Measurements from ENCODE around the gene NFYC.

Gene NFYC
- total RNA-seq = 46.7 reads per million, percentile 67 among the genes with 10 or more reads in this experiment

GRCh38 chr1:40691538-40692428 is at the start of gene NFYC:
TSS of gene NFYC (plus strand) at chr1:40691704. CDS start at chr1:40738844, 47,140 bp downstream.
- DNase-seq = peak; percentile 93

GRCh38 chr1:40645118-40645680 is 46.3 kb upstream of the NFYC start:
- no peak for DNase-seq

GRCh38 chr1:40646315-40646714 is 45.2 kb upstream of the NFYC start:
- DNase-seq = no peak

GRCh38 chr1:40648200-40648599 is 43.3 kb upstream of the NFYC start:
- DNase-seq = no peak

GRCh38 chr1:40648928-40649591 is 42.4 kb upstream of the NFYC start:
- no peak for DNase-seq

GRCh38 chr1:40649592-40649930 is 41.9 kb upstream of the NFYC start:
- DNase-seq = no peak

GRCh38 chr1:40650075-40650474 is 41.4 kb upstream of the NFYC start:
- DNase-seq = no peak

GRCh38 chr1:40651138-40651857 is 40.2 kb upstream of the NFYC start:
- no peak for DNase-seq

- DNase-seq = no peak
Measured at GRCh38 chr1:40652468-40652867, 39.0 kb upstream of the NFYC start.

- no peak for DNase-seq
Measured at GRCh38 chr1:40652979-40653378, 38.5 kb upstream of the NFYC start.

- DNase-seq = no peak
Measured at GRCh38 chr1:40653851-40654537, 37.5 kb upstream of the NFYC start.

GRCh38 chr1:40657046-40657445 is 34.5 kb upstream of the NFYC start:
- no peak for DNase-seq

- DNase-seq = no peak
Measured at GRCh38 chr1:40658751-40659648, 32.5 kb upstream of the NFYC start.

- DNase-seq = no peak
Measured at GRCh38 chr1:40659649-40659947, 31.9 kb upstream of the NFYC start.

- DNase-seq = no peak
Measured at GRCh38 chr1:40661678-40662077, 29.8 kb upstream of the NFYC start.

GRCh38 chr1:40662151-40662550 is 29.4 kb upstream of the NFYC start:
- no peak for DNase-seq

GRCh38 chr1:40662864-40663263 is 28.6 kb upstream of the NFYC start:
- DNase-seq = no peak

GRCh38 chr1:40663324-40664166 is 28.0 kb upstream of the NFYC start:
- no peak for DNase-seq

GRCh38 chr1:40664167-40664537 is 27.4 kb upstream of the NFYC start:
- no peak for DNase-seq

- DNase-seq = no peak
Measured at GRCh38 chr1:40664791-40665190, 26.7 kb upstream of the NFYC start.
